Chondrocyte (in vitro differentiated cells): ENCODE data around the gene FSTL5. TPM values are rescaled to one million over a fixed set of nuclear protein-coding genes. Genes with fewer than 3 reads are reported as not detected.

Experiments
- DNase-seq: peaks from one replicate; pipeline ENCODE4 v3.0.0; 2021; ENCODE audit warnings: mixed read lengths, low spot score
- H3K27ac Mint-ChIP-seq: one replicate; pipeline ENCODE4 v1.8.0; 2021; ENCODE audit warnings: mild to moderate bottlenecking, moderate library complexity, mixed read lengths; ENCODE audit not compliant: unreplicated experiment
- H3K27me3 Mint-ChIP-seq: 2 replicates; pipeline ENCODE4 v1.8.0; 2021; ENCODE audit warnings: low read depth, mixed read lengths
- H3K36me3 Mint-ChIP-seq: 2 replicates; pipeline ENCODE4 v1.8.0; 2021; ENCODE audit warnings: low read depth, mixed read lengths
- H3K4me1 Mint-ChIP-seq: 2 replicates; pipeline ENCODE4 v1.8.0; 2021; ENCODE audit warnings: low read depth, mild to moderate bottlenecking, mixed read lengths
- H3K4me3 Mint-ChIP-seq: one replicate; pipeline ENCODE4 v1.8.0; 2021; ENCODE audit warnings: mild to moderate bottlenecking, moderate library complexity, mixed read lengths; ENCODE audit not compliant: unreplicated experiment
- H3K9me3 Mint-ChIP-seq: 2 replicates; pipeline ENCODE4 v1.8.0; 2021; ENCODE audit warnings: low read depth, mixed read lengths
- total RNA-seq: library from RNA; stranded (reverse); gene quantifications from 3 replicates; pipeline ENCODE4 v1.2.1, GENCODE V29; 2021
- TF ChIP-seq, protein P1 (sequence below): fragments of 200-600 bp; sonication (generic); IDR thresholded peaks from 2 replicates; pipeline ENCODE4 v1.5.0; 2021; ENCODE audit warnings: antibody characterized with exemption, mild to moderate bottlenecking, moderate library complexity

FSTL5 gene
- total RNA-seq, 1 donor from 2014 or later, result not detected

DNA sequence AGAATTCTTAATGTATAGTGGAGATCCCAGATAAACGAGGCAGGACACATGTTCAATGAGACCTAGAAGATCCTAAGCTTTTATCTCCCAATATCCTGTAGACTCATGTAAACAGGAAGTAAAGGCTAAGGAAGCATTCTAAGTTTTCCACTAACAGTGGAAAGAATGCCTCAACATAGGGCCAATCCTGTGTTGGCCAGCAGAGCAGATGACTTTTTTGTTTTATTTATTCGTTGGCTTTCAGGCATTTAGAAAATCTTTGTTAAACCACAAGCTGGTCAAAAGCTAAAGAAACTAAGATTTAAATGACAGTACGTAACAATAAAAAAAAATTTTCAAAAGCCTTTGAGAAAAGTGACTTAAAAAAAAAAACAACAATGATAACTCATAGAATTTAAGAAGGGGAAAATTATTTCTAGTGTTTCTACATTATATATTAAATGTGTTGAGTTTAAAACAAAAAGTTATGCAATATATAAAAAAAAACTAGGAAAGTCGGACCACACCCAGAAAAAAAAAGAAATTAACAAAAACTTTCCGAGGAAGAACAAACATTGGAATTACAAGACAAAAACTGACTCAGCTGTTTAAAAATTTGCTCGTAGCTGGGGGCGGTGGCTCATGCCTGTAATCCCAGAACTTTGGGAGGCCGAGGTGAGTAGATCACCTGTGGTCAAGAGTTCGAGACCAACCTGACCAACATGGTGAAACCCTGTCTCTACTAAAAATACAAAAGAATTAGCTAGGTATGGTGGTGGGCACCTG lies 759.3 kb downstream of the FSTL5 start:
- H3K27me3 Mint-ChIP-seq, result no peaks in the 10 kb centered on the region
- peaks cover 22% of the 10 kb centered on the region for H3K9me3 Mint-ChIP-seq
- no peaks in the 10 kb centered on the region for H3K36me3 Mint-ChIP-seq
- H3K4me3 Mint-ChIP-seq, result no peak overlapping the region
- no peak for DNase-seq
- TF ChIP-seq, protein P1, sequence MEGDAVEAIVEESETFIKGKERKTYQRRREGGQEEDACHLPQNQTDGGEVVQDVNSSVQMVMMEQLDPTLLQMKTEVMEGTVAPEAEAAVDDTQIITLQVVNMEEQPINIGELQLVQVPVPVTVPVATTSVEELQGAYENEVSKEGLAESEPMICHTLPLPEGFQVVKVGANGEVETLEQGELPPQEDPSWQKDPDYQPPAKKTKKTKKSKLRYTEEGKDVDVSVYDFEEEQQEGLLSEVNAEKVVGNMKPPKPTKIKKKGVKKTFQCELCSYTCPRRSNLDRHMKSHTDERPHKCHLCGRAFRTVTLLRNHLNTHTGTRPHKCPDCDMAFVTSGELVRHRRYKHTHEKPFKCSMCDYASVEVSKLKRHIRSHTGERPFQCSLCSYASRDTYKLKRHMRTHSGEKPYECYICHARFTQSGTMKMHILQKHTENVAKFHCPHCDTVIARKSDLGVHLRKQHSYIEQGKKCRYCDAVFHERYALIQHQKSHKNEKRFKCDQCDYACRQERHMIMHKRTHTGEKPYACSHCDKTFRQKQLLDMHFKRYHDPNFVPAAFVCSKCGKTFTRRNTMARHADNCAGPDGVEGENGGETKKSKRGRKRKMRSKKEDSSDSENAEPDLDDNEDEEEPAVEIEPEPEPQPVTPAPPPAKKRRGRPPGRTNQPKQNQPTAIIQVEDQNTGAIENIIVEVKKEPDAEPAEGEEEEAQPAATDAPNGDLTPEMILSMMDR, result no peak
- H3K27ac Mint-ChIP-seq, result no peak overlapping the region
- H3K4me1 Mint-ChIP-seq, result no peaks in the 10 kb centered on the region

DNA sequence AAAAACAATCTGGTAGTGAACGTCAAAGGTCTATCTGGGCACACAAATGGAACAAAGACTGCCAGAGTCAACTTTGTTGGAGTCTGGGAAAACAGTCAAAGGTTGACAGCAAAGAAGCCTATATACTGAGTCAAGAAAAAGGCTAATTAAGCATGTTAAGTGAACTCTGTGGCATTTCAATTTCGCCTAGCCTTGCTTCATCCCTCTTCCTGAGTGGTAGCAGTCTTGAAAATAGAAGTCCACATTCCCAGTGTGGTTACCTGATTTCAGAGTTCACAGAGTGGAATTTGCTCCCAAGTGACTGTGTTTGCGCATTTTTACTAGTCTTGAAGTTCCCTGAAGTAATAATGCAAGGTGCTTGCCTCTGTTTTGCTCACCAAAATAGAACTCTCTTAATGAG lies 760.0 kb downstream of the FSTL5 start:
- H3K4me3 Mint-ChIP-seq, result no peak overlapping the region

GRCh38 chr4:161393602-161394001 lies 770.2 kb downstream of the FSTL5 start:
- peaks cover 6% of the 10 kb centered on the region for H3K27me3 Mint-ChIP-seq
- no peaks in the 10 kb centered on the region for H3K4me1 Mint-ChIP-seq
- no peak for DNase-seq
- H3K9me3 Mint-ChIP-seq, result no peaks in the 10 kb centered on the region
- no peak overlapping the region for H3K27ac Mint-ChIP-seq
- H3K36me3 Mint-ChIP-seq, result no peaks in the 10 kb centered on the region
- TF ChIP-seq, protein P1, result no peak
- no peak overlapping the region for H3K4me3 Mint-ChIP-seq

More for the DNA sequence above, 760.0 kb downstream of the FSTL5 start:
- peaks cover 20% of the 10 kb centered on the region for H3K9me3 Mint-ChIP-seq
- no peaks in the 10 kb centered on the region for H3K4me1 Mint-ChIP-seq
- no peak for DNase-seq
- no peaks in the 10 kb centered on the region for H3K36me3 Mint-ChIP-seq
- no peak overlapping the region for H3K27ac Mint-ChIP-seq
- TF ChIP-seq, protein P1, result no peak
- H3K27me3 Mint-ChIP-seq, result no peaks in the 10 kb centered on the region

DNA sequence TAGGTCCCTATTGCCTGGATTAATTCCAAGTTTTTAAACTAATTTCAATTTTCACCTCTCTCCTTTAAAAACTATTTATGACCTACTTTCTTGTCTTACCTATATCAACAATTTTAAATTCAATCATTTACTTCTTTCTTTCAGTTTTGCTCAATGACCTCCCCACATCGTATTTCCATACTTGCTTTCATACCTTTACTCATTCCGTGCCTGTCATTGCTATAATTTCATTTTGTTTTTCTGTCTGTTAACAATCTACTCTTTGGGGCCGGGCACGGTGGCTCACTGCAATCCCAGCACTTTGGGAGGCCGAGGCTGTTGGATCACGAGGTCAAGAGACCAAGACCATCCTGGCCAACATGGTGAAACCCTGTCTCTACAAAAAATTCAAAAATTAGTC lies 781.1 kb downstream of the FSTL5 start:
- no peak overlapping the region for H3K4me3 Mint-ChIP-seq
- no peaks in the 10 kb centered on the region for H3K36me3 Mint-ChIP-seq
- no peaks in the 10 kb centered on the region for H3K4me1 Mint-ChIP-seq
- no peaks in the 10 kb centered on the region for H3K9me3 Mint-ChIP-seq
- DNase-seq, result no peak
- TF ChIP-seq, protein P1, result no peak
- peaks cover 12% of the 10 kb centered on the region for H3K27me3 Mint-ChIP-seq
- H3K27ac Mint-ChIP-seq, result no peak overlapping the region

DNA sequence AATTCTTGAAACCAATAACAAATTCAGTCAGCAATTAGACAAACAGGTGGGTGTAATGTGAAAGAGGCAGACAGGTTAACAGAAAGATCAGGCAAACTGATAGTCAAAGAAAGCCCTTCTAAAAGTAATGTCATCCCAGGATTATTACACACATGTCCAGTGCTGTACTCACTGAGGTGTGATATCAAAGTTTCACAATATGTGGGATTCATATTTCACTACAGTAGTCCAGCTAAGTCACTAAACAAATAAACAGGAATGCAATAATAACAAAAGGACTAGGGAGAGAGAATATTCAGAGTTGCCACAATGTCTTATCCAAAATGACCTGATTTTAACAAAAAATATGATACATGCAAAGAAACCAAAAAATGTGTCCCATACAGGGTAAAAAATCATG lies 787.5 kb downstream of the FSTL5 start:
- no peak overlapping the region for H3K4me3 Mint-ChIP-seq
- peaks cover 15% of the 10 kb centered on the region for H3K9me3 Mint-ChIP-seq
- no peaks in the 10 kb centered on the region for H3K36me3 Mint-ChIP-seq
- no peak for DNase-seq
- peaks cover 5% of the 10 kb centered on the region for H3K27me3 Mint-ChIP-seq
- no peak overlapping the region for H3K27ac Mint-ChIP-seq
- no peaks in the 10 kb centered on the region for H3K4me1 Mint-ChIP-seq
- TF ChIP-seq, protein P1, result no peak
